ENCODE results near the gene ANKRD2.

Gene ANKRD2

GRCh38 chr10:97601268-97602215 lies 29.0 kb downstream of the ANKRD2 start:
- H3K27ac ChIP-seq (ENCODE audit: low read depth, low read length) = no peak overlapping the region
- H3K27me3 ChIP-seq (ENCODE audit: insufficient read depth, low read length) = no peaks in the 10 kb centered on the region
- H4K91ac ChIP-seq (ENCODE audit: low read depth, low read length) = no peak overlapping the region
- H3K4me3 ChIP-seq (ENCODE audit: low read depth, low read length) = no peak overlapping the region
- H3K36me3 ChIP-seq (ENCODE audit: control insufficient read depth in 1 of 2, insufficient read depth in 2 of 2, low read length in 2 of 2) = no peaks in the 10 kb centered on the region
- H3K79me1 ChIP-seq (ENCODE audit: low read length) = no peaks in the 10 kb centered on the region
- H2BK12ac ChIP-seq (ENCODE audit: low read length) = no peak overlapping the region
- no peak overlapping the region for H2BK120ac ChIP-seq (ENCODE audit: insufficient read depth, low read length, poor library complexity)
- H2AFZ ChIP-seq (ENCODE audit: insufficient read depth, low read length, poor library complexity) = no peak overlapping the region
- no CpG with 5 or more reads among the region's 21 CpGs for WGBS (ENCODE audit: extremely low coverage, insufficient coverage, insufficient read length)
- no peak overlapping the region for H2BK5ac ChIP-seq (ENCODE audit: low read depth, low read length, poor library complexity)
- H3K79me2 ChIP-seq (ENCODE audit: control insufficient read depth, insufficient read depth, low read length, poor library complexity) = no peaks in the 10 kb centered on the region
- no peak for DNase-seq
- H3K9me3 ChIP-seq (ENCODE audit: insufficient read depth, low read depth, low read length) = no peaks in the 10 kb centered on the region
- H3K23ac ChIP-seq (ENCODE audit: low read length) = no peak overlapping the region
- H4K12ac ChIP-seq (ENCODE audit: low read depth, low read length) = peak overlapping the region; percentile 22
- H3K4me1 ChIP-seq (ENCODE audit: control insufficient read depth in 1 of 2, insufficient read depth in 2 of 2, low read length in 2 of 2) = no peaks in the 10 kb centered on the region
- no peak overlapping the region for H3K18ac ChIP-seq (ENCODE audit: low read length)
- no peak overlapping the region for H3K14ac ChIP-seq (ENCODE audit: low read length)
- H2AK5ac ChIP-seq (ENCODE audit: low read length) = no peak overlapping the region
- no peak overlapping the region for H3K4me2 ChIP-seq (ENCODE audit: low read length)
- H4K8ac ChIP-seq (ENCODE audit: low read depth, low read length) = no peak overlapping the region
- no peak overlapping the region for H3K4ac ChIP-seq (ENCODE audit: low read depth, low read length)
- no peak overlapping the region for H3K9ac ChIP-seq (ENCODE audit: low read length)

DNA sequence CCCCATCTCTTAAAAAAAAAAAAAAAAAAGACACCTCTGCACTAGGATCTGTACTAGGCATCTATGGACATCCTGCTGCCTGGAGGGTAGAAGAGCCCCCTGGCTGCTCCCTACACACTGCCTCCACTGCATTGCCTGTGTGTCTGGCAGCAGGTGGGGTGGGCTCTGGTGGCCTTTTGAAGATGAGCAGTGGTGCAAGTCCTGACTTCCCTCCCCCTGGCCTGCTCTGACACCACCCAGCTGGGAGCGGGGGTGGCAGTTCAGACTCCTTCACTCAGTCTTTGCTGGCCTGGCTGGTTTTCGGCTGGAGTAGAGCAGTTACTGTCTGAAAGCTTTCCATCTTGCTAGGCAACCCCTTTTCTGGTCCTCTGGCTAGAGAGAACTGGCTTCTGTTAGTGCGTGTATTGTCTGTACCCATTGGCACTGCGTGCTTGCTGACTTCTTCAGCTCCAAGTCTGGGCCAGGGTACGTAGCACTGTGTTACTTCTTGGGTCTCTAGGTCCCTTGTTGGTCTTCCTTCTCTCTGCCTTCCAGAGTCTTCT lies 34.6 kb downstream of the ANKRD2 start:
- no peak overlapping the region for H3K27ac ChIP-seq (ENCODE audit: low read depth, low read length)
- no peaks in the 10 kb centered on the region for H3K4me1 ChIP-seq (ENCODE audit: control insufficient read depth in 1 of 2, insufficient read depth in 2 of 2, low read length in 2 of 2)
- no peaks in the 10 kb centered on the region for H3K79me1 ChIP-seq (ENCODE audit: low read length)
- no peak overlapping the region for H2BK12ac ChIP-seq (ENCODE audit: low read length)
- no peak overlapping the region for H4K8ac ChIP-seq (ENCODE audit: low read depth, low read length)
- H3K23ac ChIP-seq (ENCODE audit: low read length) = peak overlapping the region; percentile 56
- no peak overlapping the region for H3K4ac ChIP-seq (ENCODE audit: low read depth, low read length)
- no peaks in the 10 kb centered on the region for H3K27me3 ChIP-seq (ENCODE audit: insufficient read depth, low read length)
- no peak overlapping the region for H2BK120ac ChIP-seq (ENCODE audit: insufficient read depth, low read length, poor library complexity)
- no peak overlapping the region for H3K18ac ChIP-seq (ENCODE audit: low read length)
- no peaks in the 10 kb centered on the region for H3K9me3 ChIP-seq (ENCODE audit: insufficient read depth, low read depth, low read length)
- no peaks in the 10 kb centered on the region for H3K36me3 ChIP-seq (ENCODE audit: control insufficient read depth in 1 of 2, insufficient read depth in 2 of 2, low read length in 2 of 2)
- peak overlapping the region; percentile 54 for H3K9ac ChIP-seq (ENCODE audit: low read length)
- no peaks in the 10 kb centered on the region for H3K79me2 ChIP-seq (ENCODE audit: control insufficient read depth, insufficient read depth, low read length, poor library complexity)
- no peak overlapping the region for H2AFZ ChIP-seq (ENCODE audit: insufficient read depth, low read length, poor library complexity)
- WGBS (ENCODE audit: extremely low coverage, insufficient coverage, insufficient read length) = no CpG with 5 or more reads among the region's 5 CpGs
- no peak overlapping the region for H2BK5ac ChIP-seq (ENCODE audit: low read depth, low read length, poor library complexity)
- no peak overlapping the region for H4K12ac ChIP-seq (ENCODE audit: low read depth, low read length)
- H3K4me2 ChIP-seq (ENCODE audit: low read length) = no peak overlapping the region
- no peak for DNase-seq
- H2AK5ac ChIP-seq (ENCODE audit: low read length) = no peak overlapping the region
- H4K91ac ChIP-seq (ENCODE audit: low read depth, low read length) = no peak overlapping the region
- H3K4me3 ChIP-seq (ENCODE audit: low read depth, low read length) = no peak overlapping the region
- no peak overlapping the region for H3K14ac ChIP-seq (ENCODE audit: low read length)

- no peak overlapping the region for H3K4me3 ChIP-seq (ENCODE audit: low read depth, low read length)
- H3K36me3 ChIP-seq (ENCODE audit: control insufficient read depth in 1 of 2, insufficient read depth in 2 of 2, low read length in 2 of 2) = no peaks in the 10 kb centered on the region
- H3K4ac ChIP-seq (ENCODE audit: low read depth, low read length) = no peak overlapping the region
- H4K91ac ChIP-seq (ENCODE audit: low read depth, low read length) = no peak overlapping the region
- WGBS (ENCODE audit: extremely low coverage, insufficient coverage, insufficient read length) = no CpG with 5 or more reads among the region's 13 CpGs
- H3K18ac ChIP-seq (ENCODE audit: low read length) = no peak overlapping the region
- no peaks in the 10 kb centered on the region for H3K79me2 ChIP-seq (ENCODE audit: control insufficient read depth, insufficient read depth, low read length, poor library complexity)
- H2AK5ac ChIP-seq (ENCODE audit: low read length) = no peak overlapping the region
- no peak overlapping the region for H3K23ac ChIP-seq (ENCODE audit: low read length)
- H3K4me2 ChIP-seq (ENCODE audit: low read length) = no peak overlapping the region
- H4K12ac ChIP-seq (ENCODE audit: low read depth, low read length) = no peak overlapping the region
- no peak overlapping the region for H2BK12ac ChIP-seq (ENCODE audit: low read length)
- H2BK5ac ChIP-seq (ENCODE audit: low read depth, low read length, poor library complexity) = no peak overlapping the region
- H3K14ac ChIP-seq (ENCODE audit: low read length) = no peak overlapping the region
- no peaks in the 10 kb centered on the region for H3K4me1 ChIP-seq (ENCODE audit: control insufficient read depth in 1 of 2, insufficient read depth in 2 of 2, low read length in 2 of 2)
- H2AFZ ChIP-seq (ENCODE audit: insufficient read depth, low read length, poor library complexity) = no peak overlapping the region
- no peak overlapping the region for H4K8ac ChIP-seq (ENCODE audit: low read depth, low read length)
- H2BK120ac ChIP-seq (ENCODE audit: insufficient read depth, low read length, poor library complexity) = no peak overlapping the region
- no peak overlapping the region for H3K27ac ChIP-seq (ENCODE audit: low read depth, low read length)
- no peak overlapping the region for H3K9ac ChIP-seq (ENCODE audit: low read length)
- no peaks in the 10 kb centered on the region for H3K9me3 ChIP-seq (ENCODE audit: insufficient read depth, low read depth, low read length)
- no peaks in the 10 kb centered on the region for H3K79me1 ChIP-seq (ENCODE audit: low read length)
- DNase-seq = no peak
- no peaks in the 10 kb centered on the region for H3K27me3 ChIP-seq (ENCODE audit: insufficient read depth, low read length)
These were observed 36.5 kb downstream of the ANKRD2 start for GRCh38 chr10:97608991-97609561.

GRCh38 chr10:97611473-97611872 lies 38.9 kb downstream of the ANKRD2 start:
- H3K79me1 ChIP-seq (ENCODE audit: low read length) = no peaks in the 10 kb centered on the region
- no peak overlapping the region for H3K18ac ChIP-seq (ENCODE audit: low read length)
- no peaks in the 10 kb centered on the region for H3K9me3 ChIP-seq (ENCODE audit: insufficient read depth, low read depth, low read length)
- H3K27me3 ChIP-seq (ENCODE audit: insufficient read depth, low read length) = no peaks in the 10 kb centered on the region
- H4K91ac ChIP-seq (ENCODE audit: low read depth, low read length) = no peak overlapping the region
- H3K9ac ChIP-seq (ENCODE audit: low read length) = no peak overlapping the region
- no peak overlapping the region for H2AK5ac ChIP-seq (ENCODE audit: low read length)
- H4K12ac ChIP-seq (ENCODE audit: low read depth, low read length) = no peak overlapping the region
- no peak for DNase-seq
- no peak overlapping the region for H2BK12ac ChIP-seq (ENCODE audit: low read length)
- H3K36me3 ChIP-seq (ENCODE audit: control insufficient read depth in 1 of 2, insufficient read depth in 2 of 2, low read length in 2 of 2) = no peaks in the 10 kb centered on the region
- no peak overlapping the region for H3K27ac ChIP-seq (ENCODE audit: low read depth, low read length)
- no peak overlapping the region for H3K4me3 ChIP-seq (ENCODE audit: low read depth, low read length)
- no peak overlapping the region for H2BK5ac ChIP-seq (ENCODE audit: low read depth, low read length, poor library complexity)
- no peak overlapping the region for H3K4me2 ChIP-seq (ENCODE audit: low read length)
- H3K4me1 ChIP-seq (ENCODE audit: control insufficient read depth in 1 of 2, insufficient read depth in 2 of 2, low read length in 2 of 2) = no peaks in the 10 kb centered on the region
- H3K14ac ChIP-seq (ENCODE audit: low read length) = no peak overlapping the region
- H2AFZ ChIP-seq (ENCODE audit: insufficient read depth, low read length, poor library complexity) = no peak overlapping the region
- no peak overlapping the region for H4K8ac ChIP-seq (ENCODE audit: low read depth, low read length)
- WGBS (ENCODE audit: extremely low coverage, insufficient coverage, insufficient read length) = no CpG with 5 or more reads among the region's 12 CpGs
- no peaks in the 10 kb centered on the region for H3K79me2 ChIP-seq (ENCODE audit: control insufficient read depth, insufficient read depth, low read length, poor library complexity)
- no peak overlapping the region for H3K23ac ChIP-seq (ENCODE audit: low read length)
- H2BK120ac ChIP-seq (ENCODE audit: insufficient read depth, low read length, poor library complexity) = no peak overlapping the region
- no peak overlapping the region for H3K4ac ChIP-seq (ENCODE audit: low read depth, low read length)

Measured in trophoblast cell (in vitro differentiated cells and primary cell).